H9 (cell line): Measurements from ENCODE around the gene LRRC15. TPM values are rescaled to one million over a fixed set of nuclear protein-coding genes. Genes with fewer than 3 reads are reported as not detected.

Source experiments
- DNase-seq: peaks from one replicate; pipeline ENCODE4 v3.0.0-alpha.2; 2017
- H2AFZ ChIP-seq: one replicate; pipeline ENCODE4 v1.6.1; 2013; ENCODE audit warnings: mild to moderate bottlenecking, low read length, control low read depth, moderate library complexity
- H2AK5ac ChIP-seq: 2 replicates; pipeline ENCODE4 v1.6.1; 2013; ENCODE audit warnings: low read length, control low read depth, mixed read lengths; ENCODE audit not compliant: insufficient read length
- H2BK120ac ChIP-seq: one replicate; pipeline ENCODE4 v1.6.1; 2013; ENCODE audit warnings: low read depth, mild to moderate bottlenecking, low read length, control low read depth, inconsistent platforms; ENCODE audit not compliant: poor library complexity, severe bottlenecking
- H2BK12ac ChIP-seq: 2 replicates; pipeline ENCODE4 v1.6.1; 2013; ENCODE audit warnings: low read length, control low read depth, mixed read lengths, low read depth; ENCODE audit not compliant: insufficient read length
- H2BK15ac ChIP-seq: 2 replicates; pipeline ENCODE4 v1.6.1; 2013; ENCODE audit warnings: low read depth, low read length, control low read depth
- H2BK20ac ChIP-seq: one replicate; pipeline ENCODE4 v1.6.1; 2013; ENCODE audit warnings: low read depth, mild to moderate bottlenecking, low read length, control low read depth, inconsistent platforms; ENCODE audit not compliant: poor library complexity, severe bottlenecking
- H2BK5ac ChIP-seq: 2 replicates; pipeline ENCODE4 v1.6.1; 2013; ENCODE audit warnings: low read length, control low read depth, mixed read lengths; ENCODE audit not compliant: insufficient read length
- H3K14ac ChIP-seq: 2 replicates; pipeline ENCODE4 v1.6.1; 2013; ENCODE audit warnings: low read length, control low read depth; ENCODE audit not compliant: insufficient read depth
- H3K18ac ChIP-seq: 2 replicates; pipeline ENCODE4 v1.6.1; 2013; ENCODE audit warnings: low read depth, mild to moderate bottlenecking, mixed read lengths, low read length, control low read depth; ENCODE audit not compliant: insufficient read length
- H3K23ac ChIP-seq: 2 replicates; pipeline ENCODE4 v1.6.1; 2013; ENCODE audit warnings: low read length, control low read depth, mixed read lengths, low read depth; ENCODE audit not compliant: insufficient read length
- H3K23me2 ChIP-seq: 2 replicates; pipeline ENCODE4 v1.6.1; 2013; ENCODE audit warnings: low read depth, mild to moderate bottlenecking, mixed read lengths, low read length, control low read depth; ENCODE audit not compliant: insufficient read length, poor library complexity, severe bottlenecking
- H3K27ac ChIP-seq: 2 replicates; pipeline ENCODE4 v1.5.1; 2013; ENCODE audit warnings: low read length, control low read depth, mixed read lengths, low read depth; ENCODE audit not compliant: insufficient read length
- H3K27me3 ChIP-seq: 2 replicates; pipeline ENCODE4 v1.6.1; 2013; ENCODE audit warnings: low read length, control low read depth, inconsistent platforms; ENCODE audit not compliant: insufficient read depth
- H3K4ac ChIP-seq: 2 replicates; pipeline ENCODE4 v1.6.1; 2013; ENCODE audit warnings: low read depth, mild to moderate bottlenecking, control low read depth, inconsistent platforms, low read length, moderate library complexity
- H3K4me1 ChIP-seq: 2 replicates; pipeline ENCODE4 v1.6.1; 2013; ENCODE audit warnings: low read length, control low read depth, inconsistent platforms; ENCODE audit not compliant: insufficient read depth
- H3K4me2 ChIP-seq: 2 replicates; pipeline ENCODE4 v1.6.1; 2013; ENCODE audit warnings: low read length, control low read depth, mixed read lengths; ENCODE audit not compliant: insufficient read length, insufficient read depth
- H3K56ac ChIP-seq: 2 replicates; pipeline ENCODE4 v1.6.1; 2013; ENCODE audit warnings: low read depth, mild to moderate bottlenecking, mixed read lengths, low read length, control low read depth; ENCODE audit not compliant: insufficient read length
- H3K79me1 ChIP-seq: 2 replicates; pipeline ENCODE4 v1.6.1; 2013; ENCODE audit warnings: low read depth, mild to moderate bottlenecking, moderate library complexity, low read length, control low read depth, inconsistent platforms; ENCODE audit not compliant: insufficient read depth, poor library complexity, severe bottlenecking
- H3K79me2 ChIP-seq: 2 replicates; pipeline ENCODE4 v1.6.1; 2013; ENCODE audit warnings: low read length, control low read depth, inconsistent platforms; ENCODE audit not compliant: insufficient read depth
- H3K9ac ChIP-seq: 2 replicates; pipeline ENCODE4 v1.6.1; 2013; ENCODE audit warnings: low read length, control low read depth, mixed read lengths; ENCODE audit not compliant: insufficient read length; ENCODE audit errors: extremely low read depth
- H3K9me3 ChIP-seq: one replicate; pipeline ENCODE4 v1.6.1; 2013; ENCODE audit warnings: low read depth, low read length, inconsistent platforms; ENCODE audit not compliant: control insufficient read depth
- H3T11ph ChIP-seq: one replicate; pipeline ENCODE4 v1.6.1; 2013; ENCODE audit warnings: mild to moderate bottlenecking, low read length, control low read depth, inconsistent platforms
- H4K20me1 ChIP-seq: one replicate; pipeline ENCODE4 v1.6.1; 2013; ENCODE audit not compliant: control insufficient read depth, insufficient read length, insufficient read depth
- H4K5ac ChIP-seq: 2 replicates; pipeline ENCODE4 v1.6.1; 2013; ENCODE audit warnings: low read depth, mild to moderate bottlenecking, mixed read lengths, low read length, control low read depth; ENCODE audit not compliant: insufficient read length
- H4K8ac ChIP-seq: replicated peaks from 2 replicates; pipeline ENCODE4 v1.6.1; 2013; ENCODE audit warnings: low read length, control low read depth, mixed read lengths, low read depth; ENCODE audit not compliant: insufficient read length
- H4K91ac ChIP-seq: 2 replicates; pipeline ENCODE4 v1.6.1; 2013; ENCODE audit warnings: low read depth, mild to moderate bottlenecking, moderate library complexity, mixed read lengths, low read length, control low read depth; ENCODE audit not compliant: insufficient read length
- H3K27ac Mint-ChIP-seq, 3 experiments: 2 replicates in 2 of 3; 3 replicates in 1 of 3; pipeline ENCODE4 v1.8.0; 2020 to 2021; ENCODE audit warnings: mixed read lengths in 3 of 3, mild to moderate bottlenecking in 1 of 3, moderate library complexity in 1 of 3
- H3K27me3 Mint-ChIP-seq: 2 replicates; pipeline ENCODE4 v1.8.0; 2021; ENCODE audit warnings: low read depth, mild to moderate bottlenecking, moderate library complexity, mixed read lengths
- H3K36me3 Mint-ChIP-seq, 3 experiments: 2 replicates in 2 of 3; 3 replicates in 1 of 3; pipeline ENCODE4 v1.8.0; 2020 to 2021; ENCODE audit warnings: low read depth in 3 of 3, mixed read lengths in 3 of 3; ENCODE audit not compliant: insufficient read depth in 1 of 3
- H3K4me1 Mint-ChIP-seq, 2 experiments: 2 replicates each; pipeline ENCODE4 v1.8.0; 2020; ENCODE audit warnings: mixed read lengths in 2 of 2
- H3K4me3 Mint-ChIP-seq, 2 experiments: 2 replicates in 1 of 2; 3 replicates in 1 of 2; pipeline ENCODE4 v1.8.0; 2020 to 2021; ENCODE audit warnings: mild to moderate bottlenecking in 2 of 2, mixed read lengths in 2 of 2, moderate library complexity in 1 of 2
- H3K9me3 Mint-ChIP-seq, 2 experiments: 2 replicates in 1 of 2; 3 replicates in 1 of 2; pipeline ENCODE4 v1.8.0; 2020; ENCODE audit warnings: mild to moderate bottlenecking in 2 of 2, mixed read lengths in 2 of 2, moderate library complexity in 1 of 2
- CTCF ChIP-seq: fragments of 200-600 bp; sonication (generic); conservative IDR thresholded peaks from 3 replicates; pipeline ENCODE4 v1.8.0; 2021; ENCODE audit warnings: antibody characterized with exemption, mild to moderate bottlenecking
- WGBS: extraction: QIAGEN DNeasy Blood & Tissue Kit; methylation state at CpG from one replicate; pipeline ENCODE4 v1.1.7; 2013; ENCODE audit warnings: missing lambda C conversion rate, low lambda C conversion rate, mixed read lengths; ENCODE audit not compliant: insufficient read length; ENCODE audit errors: extremely low coverage; 5-methylcytosine and 5-hydroxymethylcytosine counted together
- total RNA-seq: library from RNA; stranded (reverse); gene quantifications from 2 replicates; pipeline ENCODE4 v1.2.1, GENCODE V29; 2021

LRRC15 gene
- total RNA-seq, 1 experiment from 2014 or later: 0.07 TPM

GRCh38 chr3:194314388-194315068 lies 55.0 kb downstream of the LRRC15 start:
- Mint-ChIP-seq H3K36me3 (peaks cover 13 to 22% (median 13%) of the 10 kb centered on the region in 3 experiments), H3K4me3 (no peak overlapping the region), H3K9me3 (peaks cover 22% of the 10 kb centered on the region in 2 experiments), H3K4me1 (peaks cover 45 to 48% of the 10 kb centered on the region in 2 experiments), H3K27me3 (peaks cover 71% of the 10 kb centered on the region), H3K27ac (0 out of 7 replicates have a peak overlapping the region, but pooled peaks of 1 of the 3 experiments have one; percentile 91)
- Histone ChIP-seq H2BK5ac (no peak overlapping the region), H3K4me2 (peak overlapping the region; percentile 49), H4K8ac (no peak overlapping the region), H3K79me1 (no peaks in the 10 kb centered on the region), H2BK12ac (no peak overlapping the region), H3K4ac (no peak overlapping the region), H2AFZ (no peak overlapping the region), H2BK15ac (no peak overlapping the region), H4K20me1 (no peaks in the 10 kb centered on the region), H3K9ac (peak overlapping the region; percentile 5), H3K27ac (no peak overlapping the region), H4K5ac (no peak overlapping the region), H3K23ac (no peak overlapping the region), H4K91ac (no peak overlapping the region), H3K79me2 (no peaks in the 10 kb centered on the region), H3K23me2 (no peaks in the 10 kb centered on the region), H3K4me1 (no peaks in the 10 kb centered on the region; the same call in none of the 2 replicates), H3K56ac (no peak overlapping the region), H3K27me3 (peaks cover 3% of the 10 kb centered on the region; the same call in 1 of the 2 replicates), H2AK5ac (no peak overlapping the region), H3T11ph (no peak overlapping the region), H3K18ac (no peak overlapping the region), H2BK120ac (no peak overlapping the region), H3K14ac (no peak overlapping the region), H3K9me3 (peaks cover 15% of the 10 kb centered on the region), H2BK20ac (no peak overlapping the region)
- DNase-seq: no peak
- whole genome bisulfite sequencing: no CpG with 5 or more reads among the region's 13 CpGs
- no peak for TF ChIP-seq CTCF
